Ovary (tissue), 3 donors: ENCODE measurements around the gene RNF123.

Experiments
- CTCF ChIP-seq, 3 donors: fragments of 450-650 bp in 2 of 3; fragments of 200-600 bp in 1 of 3; IDR thresholded peaks; one replicate each; pipeline versions ENCODE4 v1.5.1 to v1.8.0; 2016 to 2022; ENCODE audit warnings: antibody characterized with exemption in 3 of 3, mild to moderate bottlenecking in 1 of 3
- EP300 ChIP-seq: sonication (generic); formaldehyde crosslinking; IDR thresholded peaks from one replicate; pipeline ENCODE4 v1.6.1; 2017; ENCODE audit warnings: antibody characterized with exemption
- POLR2A ChIP-seq: fragments of 450-650 bp; IDR thresholded peaks from one replicate; pipeline ENCODE4 v1.6.1; 2017; ENCODE audit warnings: antibody characterized with exemption, mild to moderate bottlenecking, moderate library complexity
- donor health status: DM: no; HTN: no; CAD: no.

DNA sequence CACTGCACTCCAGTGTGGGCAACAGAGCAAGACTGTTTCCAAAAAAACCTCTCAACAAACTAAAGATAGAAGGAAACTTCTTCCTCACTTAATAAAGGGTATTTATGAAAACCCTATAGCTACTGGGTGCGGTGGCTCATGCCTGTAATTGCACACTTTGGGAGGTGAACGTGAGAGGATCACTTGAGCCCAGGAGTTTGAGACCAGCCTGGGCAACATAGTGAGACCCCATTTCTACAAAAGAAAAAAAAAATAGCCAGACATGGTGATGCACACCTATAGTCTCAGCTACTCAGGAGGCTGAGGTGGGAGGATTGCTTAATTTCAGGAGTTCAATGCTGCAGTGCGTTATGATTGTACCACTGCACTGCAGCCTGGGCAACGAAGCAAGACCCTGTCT lies 74.6 kb downstream of the RNF123 start:
- no peak for TF ChIP-seq POLR2A
- TF ChIP-seq CTCF (IDR thresholded peaks at IDR 0.05): no peak
- TF ChIP-seq EP300: no peak
